ENCODE measurements around the gene JAG1. TPM values are rescaled to one million over a fixed set of nuclear protein-coding genes. Genes with fewer than 3 reads are reported as not detected.

JAG1 gene
- total and polyA plus RNA-seq, 4 donors = 11.9 to 70.3 (median 46.8) TPM

DNA sequence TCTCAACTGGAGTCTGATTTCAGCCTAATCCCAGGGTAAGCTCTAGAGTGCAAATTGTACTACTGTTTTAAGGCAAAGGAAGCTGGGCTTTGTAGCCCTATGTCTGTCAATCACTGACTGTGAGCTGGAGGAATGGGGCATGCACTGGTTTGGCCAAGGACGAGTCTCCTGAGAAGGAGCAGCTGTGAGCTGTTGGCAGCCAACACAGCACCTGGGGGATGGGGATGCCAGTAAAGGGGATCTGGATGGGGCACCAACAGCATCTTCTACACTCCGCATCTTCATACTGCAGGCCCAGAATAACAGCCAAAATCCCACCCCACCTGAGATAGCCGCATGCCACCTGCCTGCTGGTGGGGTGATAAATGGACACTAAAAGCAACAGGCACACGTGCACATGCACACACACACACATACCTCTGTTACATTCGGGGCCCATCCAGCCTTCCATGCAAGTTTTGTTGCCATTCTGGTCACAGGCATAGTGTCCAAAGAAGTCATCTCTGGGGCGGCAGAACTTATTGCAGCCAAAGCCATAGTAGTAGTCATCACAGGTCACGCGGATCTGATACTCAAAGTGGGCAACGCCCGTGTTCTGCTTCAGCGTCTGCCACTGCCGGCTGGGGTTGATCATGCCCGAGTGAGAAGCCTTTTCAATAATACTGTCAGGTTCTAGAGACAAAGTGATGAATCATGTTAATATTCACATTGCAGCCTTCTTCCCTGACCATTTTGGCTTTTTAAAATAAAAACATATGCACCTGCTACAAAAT lies 15.6 kb downstream of the JAG1 start:
- peak overlapping the region in 1 of 2 donors; percentile 24 for H3K27ac ChIP-seq (ENCODE audit: low read depth in 1 of 2, low read length in 1 of 2)
- no peak overlapping the region for H3K9ac ChIP-seq (ENCODE audit: insufficient read depth in 1 of 2, low read length in 2 of 2)

DNA sequence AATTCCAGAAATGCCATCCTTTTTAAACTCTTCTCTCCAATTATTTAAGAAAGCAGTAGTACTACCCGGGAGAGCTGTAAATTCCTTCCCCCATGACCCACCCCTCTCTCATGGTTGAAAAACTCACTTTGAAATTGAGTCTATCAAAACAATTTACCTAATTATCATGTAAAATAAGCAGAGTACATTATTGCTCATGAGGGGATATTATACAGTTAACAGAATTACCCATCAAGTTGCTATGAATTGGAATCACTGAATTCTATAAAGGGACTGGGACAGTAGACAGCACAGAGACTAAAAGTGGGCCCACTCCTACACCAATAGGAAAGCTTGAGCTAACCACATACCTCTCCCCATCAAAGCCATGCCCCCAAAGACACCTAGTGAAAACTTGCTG lies 16.3 kb downstream of the JAG1 start:
- Histone ChIP-seq H3K9me3 (ENCODE audit: control insufficient read depth in 4 of 4, insufficient read depth in 3 of 4, low read length in 3 of 4) (no peaks in the 10 kb centered on the region), H3K27ac (ENCODE audit: low read depth in 1 of 2, low read length in 1 of 2) (no peak overlapping the region), H3K36me3 (ENCODE audit: control insufficient read depth in 4 of 4, insufficient read depth in 4 of 4, low read length in 4 of 4) (peaks cover 0 to 43% (median 34%) of the 10 kb centered on the region in 4 donors), H3K9ac (ENCODE audit: insufficient read depth in 1 of 2, low read length in 2 of 2) (no peak overlapping the region), H3K4me1 (ENCODE audit: control insufficient read depth in 5 of 5, insufficient read depth in 5 of 5, low read length in 5 of 5) (peaks cover 16 to 39% (median 24%) of the 10 kb centered on the region in 5 donors), H3K4me3 (no peak overlapping the region), H3K27me3 (ENCODE audit: control insufficient read depth in 3 of 3, insufficient read depth in 3 of 3, low read length in 2 of 3) (no peaks in the 10 kb centered on the region)
- 91 to 97% methylated on average over 1 of the region's 1 CpG for WGBS, 2 donors
- ATAC-seq (ENCODE audit: insufficient read depth, low FRiP score) (no peak), DNase-seq (no peak)
- no peak for TF ChIP-seq CTCF (IDR thresholded peaks at IDR 0.05; ENCODE audit: control extremely low read depth, extremely low read depth)

More for the DNA sequence above, 15.6 kb downstream of the JAG1 start:
- H3K9me3 ChIP-seq (ENCODE audit: control insufficient read depth in 4 of 4, insufficient read depth in 3 of 4, low read length in 3 of 4) = no peaks in the 10 kb centered on the region
- WGBS, 2 donors = 92 to 95% methylated on average over 13 of the region's 13 CpGs
- H3K27me3 ChIP-seq (ENCODE audit: control insufficient read depth in 3 of 3, insufficient read depth in 3 of 3, low read length in 2 of 3) = no peaks in the 10 kb centered on the region
- peaks cover 0 to 48% (median 37%) of the 10 kb centered on the region in 4 donors for H3K36me3 ChIP-seq (ENCODE audit: control insufficient read depth in 4 of 4, insufficient read depth in 4 of 4, low read length in 4 of 4)
- ATAC-seq (ENCODE audit: insufficient read depth, low FRiP score) = no peak
- no peak for TF ChIP-seq CTCF (IDR thresholded peaks at IDR 0.05; ENCODE audit: control extremely low read depth, extremely low read depth)
- no peak for DNase-seq
- H3K4me1 ChIP-seq (ENCODE audit: control insufficient read depth in 5 of 5, insufficient read depth in 5 of 5, low read length in 5 of 5) = peaks cover 10 to 31% (median 18%) of the 10 kb centered on the region in 5 donors
- H3K4me3 ChIP-seq = no peak overlapping the region

DNA sequence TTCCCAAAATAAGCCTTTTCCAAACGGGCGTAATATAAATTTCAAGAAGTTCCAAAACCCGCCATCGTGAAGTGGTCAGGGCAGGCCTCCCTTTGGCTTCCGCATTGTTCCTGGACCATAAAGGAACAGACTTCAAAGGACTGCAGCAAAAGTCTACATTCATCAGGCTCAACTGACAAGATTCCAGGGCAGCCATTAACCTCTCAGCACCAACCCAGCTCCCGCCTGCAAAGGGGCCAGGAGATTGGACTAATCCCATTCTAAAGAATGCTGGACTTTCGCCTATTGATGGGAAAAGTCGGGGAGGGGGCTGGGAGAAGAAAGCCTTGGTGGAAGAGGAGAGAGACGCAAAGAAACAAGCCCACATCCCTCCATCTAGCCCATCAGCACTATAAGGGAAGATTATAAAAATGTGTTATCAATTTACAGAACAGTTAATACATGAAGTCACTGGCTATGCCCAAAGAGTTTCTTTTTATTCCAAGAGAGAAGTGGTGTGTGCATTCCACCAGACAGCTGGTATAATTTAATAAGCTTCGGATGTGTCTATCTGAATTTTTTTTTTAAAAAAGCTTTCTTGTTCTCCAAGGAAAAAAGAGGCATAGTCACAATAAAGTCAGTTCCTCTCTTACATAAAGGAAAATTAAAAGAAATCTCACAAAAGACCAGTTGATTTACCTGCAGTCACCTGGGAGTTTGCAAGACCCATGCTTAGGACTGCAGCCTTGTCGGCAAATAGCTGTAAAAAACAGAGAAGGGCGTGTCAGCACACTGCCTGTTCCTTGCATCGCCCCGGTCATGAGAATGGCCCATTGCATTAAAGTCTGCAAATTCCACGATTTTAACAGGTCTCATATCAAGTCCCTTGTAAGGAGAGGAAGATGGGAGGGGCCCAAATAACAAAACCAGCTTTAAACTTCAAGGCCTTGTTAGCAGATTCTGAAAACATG lies 17.8 kb downstream of the JAG1 start:
- no peaks in the 10 kb centered on the region for H3K27me3 ChIP-seq (ENCODE audit: control insufficient read depth in 3 of 3, insufficient read depth in 3 of 3, low read length in 2 of 3)
- ATAC-seq (ENCODE audit: insufficient read depth, low FRiP score) = no peak
- no peak for TF ChIP-seq CTCF (IDR thresholded peaks at IDR 0.05; ENCODE audit: control extremely low read depth, extremely low read depth)
- 86 to 91% methylated on average over 15 of the region's 15 CpGs for WGBS, 2 donors
- H3K9me3 ChIP-seq (ENCODE audit: control insufficient read depth in 4 of 4, insufficient read depth in 3 of 4, low read length in 3 of 4) = no peaks in the 10 kb centered on the region
- H3K36me3 ChIP-seq (ENCODE audit: control insufficient read depth in 4 of 4, insufficient read depth in 4 of 4, low read length in 4 of 4) = peaks cover 0 to 41% (median 30%) of the 10 kb centered on the region in 4 donors
- no peak overlapping the region for H3K4me3 ChIP-seq
- H3K4me1 ChIP-seq (ENCODE audit: control insufficient read depth in 5 of 5, insufficient read depth in 5 of 5, low read length in 5 of 5) = peaks cover 16 to 45% (median 26%) of the 10 kb centered on the region in 5 donors
- no peak overlapping the region for H3K9ac ChIP-seq (ENCODE audit: insufficient read depth in 1 of 2, low read length in 2 of 2)
- DNase-seq = peak in 1 of 3 donors; percentile 29
- no peak overlapping the region for H3K27ac ChIP-seq (ENCODE audit: low read depth in 1 of 2, low read length in 1 of 2)
